KOPT-K1 (cell line): ENCODE measurements around the gene ABCB11.

ENCODE experiments used
- H3K27ac ChIP-seq: fragments of 200-600 bp; sonication (generic); 2 replicates; pipeline ENCODE4 v1.5.1; 2016; ENCODE audit warnings: antibody characterized with exemption, mild to moderate bottlenecking, low read depth, low read length; ENCODE audit not compliant: poor library complexity, severe bottlenecking
- H3K36me3 ChIP-seq: fragments of 200-600 bp; sonication (generic); 2 replicates; pipeline ENCODE4 v1.5.1; 2017; ENCODE audit warnings: antibody characterized with exemption, mild to moderate bottlenecking, low read length, moderate library complexity; ENCODE audit not compliant: insufficient read depth
- H3K9me3 ChIP-seq: fragments of 200-600 bp; sonication (generic); 2 replicates; pipeline ENCODE4 v1.5.1; 2017; ENCODE audit warnings: antibody characterized with exemption, low read length, mild to moderate bottlenecking; ENCODE audit not compliant: insufficient read depth, poor library complexity, severe bottlenecking

The ABCB11 gene

GRCh38 chr2:168978461-168978861 lies 52.7 kb downstream of the ABCB11 start:
- H3K27ac ChIP-seq: no peak overlapping the region
- H3K36me3 ChIP-seq: no peaks in the 10 kb centered on the region
- no peaks in the 10 kb centered on the region for H3K9me3 ChIP-seq

- Histone ChIP-seq H3K36me3 (no peaks in the 10 kb centered on the region), H3K27ac (no peak overlapping the region), H3K9me3 (no peaks in the 10 kb centered on the region)
These were observed 53.5 kb downstream of the ABCB11 start for GRCh38 chr2:168977608-168978007.

GRCh38 chr2:168976034-168976654 lies 55.0 kb downstream of the ABCB11 start:
- H3K9me3 ChIP-seq: no peaks in the 10 kb centered on the region
- no peaks in the 10 kb centered on the region for H3K36me3 ChIP-seq
- no peak overlapping the region for H3K27ac ChIP-seq

GRCh38 chr2:168974428-168974827 lies 56.7 kb downstream of the ABCB11 start:
- no peaks in the 10 kb centered on the region for H3K36me3 ChIP-seq
- no peaks in the 10 kb centered on the region for H3K9me3 ChIP-seq
- no peak overlapping the region for H3K27ac ChIP-seq

- no peaks in the 10 kb centered on the region for H3K36me3 ChIP-seq
These were observed 59.9 kb downstream of the ABCB11 start for GRCh38 chr2:168971261-168971660.

GRCh38 chr2:168970711-168971233 lies 60.4 kb downstream of the ABCB11 start:
- no peaks in the 10 kb centered on the region for H3K36me3 ChIP-seq
- H3K27ac ChIP-seq: no peak overlapping the region
- H3K9me3 ChIP-seq: no peaks in the 10 kb centered on the region

More at GRCh38 chr2:168971261-168971660, 59.9 kb downstream of the ABCB11 start:
- Histone ChIP-seq H3K9me3 (no peaks in the 10 kb centered on the region), H3K27ac (no peak overlapping the region)

GRCh38 chr2:168969865-168970264 lies 61.3 kb downstream of the ABCB11 start:
- H3K27ac ChIP-seq: no peak overlapping the region
- H3K9me3 ChIP-seq: no peaks in the 10 kb centered on the region
- H3K36me3 ChIP-seq: no peaks in the 10 kb centered on the region

GRCh38 chr2:168968342-168968741 lies 62.8 kb downstream of the ABCB11 start:
- Histone ChIP-seq H3K36me3 (no peaks in the 10 kb centered on the region), H3K27ac (no peak overlapping the region), H3K9me3 (no peaks in the 10 kb centered on the region)

- no peaks in the 10 kb centered on the region for H3K36me3 ChIP-seq
- H3K27ac ChIP-seq: no peak overlapping the region
- no peaks in the 10 kb centered on the region for H3K9me3 ChIP-seq
These were observed 66.8 kb downstream of the ABCB11 start for GRCh38 chr2:168964251-168964807.

GRCh38 chr2:168962636-168963035 lies 68.5 kb downstream of the ABCB11 start:
- H3K9me3 ChIP-seq: no peaks in the 10 kb centered on the region
- no peaks in the 10 kb centered on the region for H3K36me3 ChIP-seq
- no peak overlapping the region for H3K27ac ChIP-seq

GRCh38 chr2:168961450-168962229 lies 69.5 kb downstream of the ABCB11 start:
- Histone ChIP-seq H3K27ac (no peak overlapping the region), H3K36me3 (no peaks in the 10 kb centered on the region), H3K9me3 (no peaks in the 10 kb centered on the region)

- Histone ChIP-seq H3K27ac (no peak overlapping the region), H3K36me3 (no peaks in the 10 kb centered on the region), H3K9me3 (peaks cover 10% of the 10 kb centered on the region)
These were observed 74.7 kb downstream of the ABCB11 start for GRCh38 chr2:168956392-168956791.

GRCh38 chr2:168955321-168955720 lies 75.8 kb downstream of the ABCB11 start:
- H3K9me3 ChIP-seq: peaks cover 10% of the 10 kb centered on the region
- no peak overlapping the region for H3K27ac ChIP-seq
- no peaks in the 10 kb centered on the region for H3K36me3 ChIP-seq

- H3K9me3 ChIP-seq: peaks cover 10% of the 10 kb centered on the region
- H3K27ac ChIP-seq: no peak overlapping the region
- no peaks in the 10 kb centered on the region for H3K36me3 ChIP-seq
These were observed 76.9 kb downstream of the ABCB11 start for GRCh38 chr2:168954256-168954655.

GRCh38 chr2:168952424-168952823 lies 78.7 kb downstream of the ABCB11 start:
- no peaks in the 10 kb centered on the region for H3K36me3 ChIP-seq

More at GRCh38 chr2:168952424-168952823, 78.7 kb downstream of the ABCB11 start:
- Histone ChIP-seq H3K9me3 (peaks cover 10% of the 10 kb centered on the region), H3K27ac (no peak overlapping the region)
